HL-60 (cell line): Measurements from ENCODE around the gene LRIT2.

Experiments used
- GABPA ChIP-seq: IDR thresholded peaks from 2 replicates; pipeline ENCODE4 v1.6.1; 2012; ENCODE audit warnings: low read depth
- TF ChIP-seq, protein P1 (sequence below): IDR thresholded peaks from one replicate; pipeline ENCODE4 v1.5.1; 2011; ENCODE audit warnings: low read length, control low read depth, inconsistent platforms; ENCODE audit not compliant: insufficient read depth
- TF ChIP-seq, protein P2 (sequence below): IDR thresholded peaks from 2 replicates; pipeline ENCODE4 v1.6.1; 2012; ENCODE audit warnings: low read depth; ENCODE audit not compliant: insufficient replicate concordance

DNA sequence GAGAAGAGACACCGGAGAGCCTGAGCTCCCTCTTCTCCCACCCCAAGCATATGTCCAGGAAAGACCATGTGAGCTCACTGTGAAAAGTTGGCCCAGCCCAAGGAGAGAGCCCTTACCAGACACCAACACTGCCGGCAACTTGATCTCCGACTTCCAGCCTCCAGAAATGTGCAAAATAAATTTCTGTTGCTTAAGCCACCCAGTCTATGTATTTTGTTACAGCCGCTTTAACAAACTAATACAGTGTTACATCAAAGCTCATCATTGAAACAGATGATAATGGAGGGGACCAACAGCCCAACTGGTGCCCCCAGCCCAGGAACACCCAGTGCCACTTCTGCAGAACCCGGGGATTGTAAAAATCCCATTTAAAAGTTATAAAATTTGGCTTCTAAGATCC is 38.4 kb upstream of the LRIT2 start:
- TF ChIP-seq, protein P1, sequence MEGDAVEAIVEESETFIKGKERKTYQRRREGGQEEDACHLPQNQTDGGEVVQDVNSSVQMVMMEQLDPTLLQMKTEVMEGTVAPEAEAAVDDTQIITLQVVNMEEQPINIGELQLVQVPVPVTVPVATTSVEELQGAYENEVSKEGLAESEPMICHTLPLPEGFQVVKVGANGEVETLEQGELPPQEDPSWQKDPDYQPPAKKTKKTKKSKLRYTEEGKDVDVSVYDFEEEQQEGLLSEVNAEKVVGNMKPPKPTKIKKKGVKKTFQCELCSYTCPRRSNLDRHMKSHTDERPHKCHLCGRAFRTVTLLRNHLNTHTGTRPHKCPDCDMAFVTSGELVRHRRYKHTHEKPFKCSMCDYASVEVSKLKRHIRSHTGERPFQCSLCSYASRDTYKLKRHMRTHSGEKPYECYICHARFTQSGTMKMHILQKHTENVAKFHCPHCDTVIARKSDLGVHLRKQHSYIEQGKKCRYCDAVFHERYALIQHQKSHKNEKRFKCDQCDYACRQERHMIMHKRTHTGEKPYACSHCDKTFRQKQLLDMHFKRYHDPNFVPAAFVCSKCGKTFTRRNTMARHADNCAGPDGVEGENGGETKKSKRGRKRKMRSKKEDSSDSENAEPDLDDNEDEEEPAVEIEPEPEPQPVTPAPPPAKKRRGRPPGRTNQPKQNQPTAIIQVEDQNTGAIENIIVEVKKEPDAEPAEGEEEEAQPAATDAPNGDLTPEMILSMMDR: no peak
- TF ChIP-seq, protein P2, sequence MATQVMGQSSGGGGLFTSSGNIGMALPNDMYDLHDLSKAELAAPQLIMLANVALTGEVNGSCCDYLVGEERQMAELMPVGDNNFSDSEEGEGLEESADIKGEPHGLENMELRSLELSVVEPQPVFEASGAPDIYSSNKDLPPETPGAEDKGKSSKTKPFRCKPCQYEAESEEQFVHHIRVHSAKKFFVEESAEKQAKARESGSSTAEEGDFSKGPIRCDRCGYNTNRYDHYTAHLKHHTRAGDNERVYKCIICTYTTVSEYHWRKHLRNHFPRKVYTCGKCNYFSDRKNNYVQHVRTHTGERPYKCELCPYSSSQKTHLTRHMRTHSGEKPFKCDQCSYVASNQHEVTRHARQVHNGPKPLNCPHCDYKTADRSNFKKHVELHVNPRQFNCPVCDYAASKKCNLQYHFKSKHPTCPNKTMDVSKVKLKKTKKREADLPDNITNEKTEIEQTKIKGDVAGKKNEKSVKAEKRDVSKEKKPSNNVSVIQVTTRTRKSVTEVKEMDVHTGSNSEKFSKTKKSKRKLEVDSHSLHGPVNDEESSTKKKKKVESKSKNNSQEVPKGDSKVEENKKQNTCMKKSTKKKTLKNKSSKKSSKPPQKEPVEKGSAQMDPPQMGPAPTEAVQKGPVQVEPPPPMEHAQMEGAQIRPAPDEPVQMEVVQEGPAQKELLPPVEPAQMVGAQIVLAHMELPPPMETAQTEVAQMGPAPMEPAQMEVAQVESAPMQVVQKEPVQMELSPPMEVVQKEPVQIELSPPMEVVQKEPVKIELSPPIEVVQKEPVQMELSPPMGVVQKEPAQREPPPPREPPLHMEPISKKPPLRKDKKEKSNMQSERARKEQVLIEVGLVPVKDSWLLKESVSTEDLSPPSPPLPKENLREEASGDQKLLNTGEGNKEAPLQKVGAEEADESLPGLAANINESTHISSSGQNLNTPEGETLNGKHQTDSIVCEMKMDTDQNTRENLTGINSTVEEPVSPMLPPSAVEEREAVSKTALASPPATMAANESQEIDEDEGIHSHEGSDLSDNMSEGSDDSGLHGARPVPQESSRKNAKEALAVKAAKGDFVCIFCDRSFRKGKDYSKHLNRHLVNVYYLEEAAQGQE: no peak
- TF ChIP-seq GABPA: no peak
